Measurements from ENCODE around the gene UGT8. TPM values are rescaled to one million over a fixed set of nuclear protein-coding genes. Genes with fewer than 3 reads are reported as not detected.

UGT8 gene
- total RNA-seq, result 15.0 TPM

GRCh38 chr4:114598191-114599121 is at the start of gene UGT8:
Gene UGT8 (plus strand): TSS chr4:114598807. CDS start chr4:114622881, 24,074 bp downstream.

Small RNAs within 50 kb of the gene (small RNA-seq; reads per million reads assigned to genes)
- gene MIR577, result 8.3 reads per million, percentile 93 among the genes with 10 or more reads in this experiment

Measured in diencephalon (tissue), 1 donor.